Posterior vena cava (tissue), 2 donors: ENCODE data around the gene PLA2G15. TPM values are rescaled to one million over a fixed set of nuclear protein-coding genes. Genes with fewer than 3 reads are reported as not detected.

Experiments used
- DNase-seq: peaks from one replicate; pipeline ENCODE4 v3.0.0-alpha.2; 2020; ENCODE audit warnings: low spot score
- intact Hi-C, 2 donors: fragments of 100-400 bp; cut with DNase I; formaldehyde crosslinking; loops; one replicate each; pipeline versions ENCODE4 v1.14.1 to v1.14.2; 2022 to 2023
- microRNA-seq, 2 donors: library from miRNA; unstranded; fragments of <30 nt; microRNA quantifications; one replicate each; pipeline ENCODE4 v1.2.0, GENCODE V29; 2020 to 2021; ENCODE audit warnings: borderline microRNAs expressed in 2 of 2
- total RNA-seq, 2 donors: library from RNA; stranded (reverse); fragmentation: NEBNext Ultra II Directional; extraction: Animal tissue kit (Norgen Biotek cat#: 25700); gene quantifications; one replicate each; pipeline ENCODE4 v1.2.1, GENCODE V29; 2021
- donor health status: DM: yes; HTN: yes; CAD: no.
- donor health status: DM: yes; HTN: yes; CAD: no.

PLA2G15 gene
- total RNA-seq, 2 donors from 2014 or later, result 11.6 to 21.9 TPM

GRCh38 chr16:68309799-68310198, 64.6 kb downstream of the PLA2G15 start:
- intact Hi-C loops, result no loop called here
- DNase-seq, result no peak

GRCh38 chr16:68310437-68310773, 65.2 kb downstream of the PLA2G15 start:
- DNase-seq, result peak; percentile 78
- intact Hi-C loops, result no loop called here

Small RNAs within 50 kb of the gene (microRNA-seq; reads per million reads assigned to microRNA genes)
- gene MIR6773, result 0 reads per million in 2 donors

Other genes with a start within 250 kb of the PLA2G15 start
- 1 to 10 TPM; 1.1 to 3.0 TPM for gene DPEP2, start 245.9 kb upstream of the PLA2G15 start, total RNA-seq
- gene DPEP2NB, start 229.5 kb upstream of the PLA2G15 start, total RNA-seq, result not detected
- 1 to 10 TPM; 5.4 to 5.8 TPM for gene DDX28, start 222.1 kb upstream of the PLA2G15 start, total RNA-seq
- 10 to 100 TPM in 1 of 2 donors, 1 to 10 TPM in 1; 6.6 to 11.6 TPM for gene DUS2, start 222.1 kb upstream of the PLA2G15 start, total RNA-seq
- gene NFATC3, start 160.0 kb upstream of the PLA2G15 start, total RNA-seq, result 10 to 100 TPM; 28.0 to 30.8 TPM
- gene ESRP2, start 9.2 kb upstream of the PLA2G15 start, total RNA-seq, result under 1 TPM in 1 of 2 donors, not detected in 1; 0.23 TPM
- 10 to 100 TPM; 28.4 to 39.7 TPM for gene SLC7A6, start 19.2 kb downstream of the PLA2G15 start, total RNA-seq
- gene SLC7A6OS, start 65.6 kb downstream of the PLA2G15 start, total RNA-seq, result 10 to 100 TPM in 1 of 2 donors, 1 to 10 TPM in 1; 9.9 to 12.5 TPM
- gene PRMT7, start 65.6 kb downstream of the PLA2G15 start, total RNA-seq, result 10 to 100 TPM; 18.1 to 22.9 TPM
- gene SMPD3, start 203.1 kb downstream of the PLA2G15 start, total RNA-seq, result under 1 TPM; 0.19 to 0.23 TPM